ENCODE results near the gene EXOC2.
A peak's percentile ranks its signal among the peaks of the same experiment; 100 is the strongest.

Gene EXOC2

DNA sequence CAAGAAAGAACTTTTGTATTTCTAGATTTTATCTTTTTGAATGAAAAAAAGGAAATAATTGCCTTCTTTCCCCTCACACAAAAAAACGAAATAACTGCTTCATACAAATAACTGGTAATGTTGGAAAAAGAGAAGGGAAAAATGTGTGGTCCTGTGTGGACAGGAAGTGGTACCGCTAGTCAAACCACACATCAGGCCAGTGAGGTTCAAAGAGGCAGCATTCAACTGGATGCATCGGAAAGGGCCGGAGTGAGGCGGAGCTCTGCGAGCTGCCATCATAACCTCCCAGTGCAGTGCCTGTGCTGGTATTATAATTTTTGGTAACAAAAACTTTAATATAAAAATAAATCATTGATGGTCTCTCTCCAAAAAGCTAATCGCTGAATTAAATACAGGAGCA is 190.2 kb downstream of the EXOC2 start:
- peak overlapping the region; percentile 97 for H3K27ac Mint-ChIP-seq
- ATAC-seq: no peak
- no peaks in the 10 kb centered on the region for H3K27me3 Mint-ChIP-seq
- no peak for DNase-seq
- H3K4me3 Mint-ChIP-seq: peak overlapping the region; percentile 88 to 97
- peaks cover 90% of the 10 kb centered on the region for H3K4me1 Mint-ChIP-seq
- no peaks in the 10 kb centered on the region for H3K9me3 Mint-ChIP-seq

DNA sequence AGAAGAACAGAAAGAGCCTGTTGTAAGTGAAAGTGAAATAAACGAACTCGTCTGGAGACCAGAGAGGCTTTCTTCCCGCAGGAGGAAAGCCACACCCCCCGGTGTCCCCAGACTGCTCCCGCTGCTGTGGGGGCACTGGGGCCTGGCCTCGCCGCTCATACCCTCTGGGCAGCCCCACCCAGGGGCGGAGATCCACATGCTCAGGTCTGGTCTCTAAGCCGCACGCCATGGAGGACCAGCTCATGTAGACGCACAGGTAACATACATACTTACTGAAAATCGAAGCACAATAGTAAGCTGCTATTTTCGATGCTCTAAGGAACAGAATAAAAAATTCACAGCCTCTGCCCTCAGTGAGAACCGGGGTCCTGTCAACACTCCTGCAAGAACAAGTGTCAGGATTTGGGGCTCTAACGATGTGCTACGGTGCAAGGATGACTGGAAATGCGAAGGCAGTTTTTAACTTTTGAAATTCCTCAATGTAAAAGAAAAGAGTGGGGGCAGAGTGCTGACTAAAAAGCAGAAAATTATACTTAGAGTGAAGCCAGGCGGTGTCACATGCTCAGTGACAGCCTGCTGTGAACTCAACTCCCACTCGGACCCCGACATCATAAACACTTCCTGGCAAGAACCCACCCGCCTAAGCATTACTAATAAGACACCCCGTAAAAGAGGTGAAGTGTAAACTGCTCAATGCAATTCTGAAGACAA is 190.9 kb downstream of the EXOC2 start:
- Mint-ChIP-seq H3K4me3 (peak overlapping the region; percentile 88 to 97), H3K9me3 (no peaks in the 10 kb centered on the region), H3K27ac (peak overlapping the region; percentile 97), H3K27me3 (no peaks in the 10 kb centered on the region), H3K4me1 (peaks cover 88% of the 10 kb centered on the region)
- peak; percentile 56 for ATAC-seq
- DNase-seq: peak; percentile 53 to 73

DNA sequence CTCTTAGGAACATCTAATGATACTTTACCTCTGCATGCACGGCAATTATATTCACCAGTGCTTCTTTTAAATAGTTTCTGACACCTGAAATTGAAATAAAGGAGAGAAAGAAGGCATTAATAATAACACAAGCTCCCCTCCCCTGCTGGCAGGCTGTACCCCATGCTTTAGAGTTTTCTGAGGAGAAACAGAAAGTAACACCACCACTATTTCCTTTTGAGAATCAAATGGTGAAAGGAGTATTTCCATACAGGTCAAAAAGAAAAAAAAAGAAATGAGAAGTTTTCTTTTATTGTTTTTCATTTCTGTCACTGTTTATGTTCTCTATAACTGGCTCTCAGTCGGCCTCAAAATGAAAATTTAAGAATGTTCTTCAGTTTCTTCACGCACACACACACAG is 193.3 kb downstream of the EXOC2 start:
- Mint-ChIP-seq H3K27me3 (no peaks in the 10 kb centered on the region), H3K9me3 (no peaks in the 10 kb centered on the region), H3K4me1 (peaks cover 88% of the 10 kb centered on the region), H3K27ac (peak overlapping the region; percentile 98), H3K4me3 (peak overlapping the region; percentile 83 to 89)
- DNase-seq (no peak), ATAC-seq (peak; percentile 41)

DNA sequence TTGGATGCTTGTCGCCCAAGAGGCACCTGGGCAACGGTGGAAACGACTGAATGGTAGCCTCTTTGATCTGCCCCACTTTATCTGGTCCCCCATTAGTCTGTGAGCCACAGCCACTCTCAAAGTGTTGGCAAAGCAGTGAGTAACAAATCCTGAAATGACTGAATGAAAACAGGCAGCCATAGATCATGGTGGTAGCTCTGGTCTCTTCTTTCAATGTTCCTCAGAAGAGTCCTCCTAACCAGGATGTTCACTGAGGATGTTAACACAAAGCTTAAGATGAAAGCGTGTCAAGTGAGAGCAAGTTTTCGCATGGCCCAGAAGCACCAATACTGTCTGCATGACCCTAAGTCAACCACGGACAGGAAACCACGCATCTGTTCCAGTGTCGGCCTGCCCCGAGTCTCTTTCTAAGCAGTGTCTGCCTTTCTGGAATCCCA is 194.1 kb downstream of the EXOC2 start:
- Mint-ChIP-seq H3K9me3 (no peaks in the 10 kb centered on the region), H3K27me3 (no peaks in the 10 kb centered on the region), H3K27ac (peak overlapping the region; percentile 98), H3K4me3 (peak overlapping the region; percentile 83 to 89), H3K4me1 (peaks cover 88% of the 10 kb centered on the region)
- peak; percentile 86 for ATAC-seq
- peak; percentile 57 to 83 for DNase-seq

DNA sequence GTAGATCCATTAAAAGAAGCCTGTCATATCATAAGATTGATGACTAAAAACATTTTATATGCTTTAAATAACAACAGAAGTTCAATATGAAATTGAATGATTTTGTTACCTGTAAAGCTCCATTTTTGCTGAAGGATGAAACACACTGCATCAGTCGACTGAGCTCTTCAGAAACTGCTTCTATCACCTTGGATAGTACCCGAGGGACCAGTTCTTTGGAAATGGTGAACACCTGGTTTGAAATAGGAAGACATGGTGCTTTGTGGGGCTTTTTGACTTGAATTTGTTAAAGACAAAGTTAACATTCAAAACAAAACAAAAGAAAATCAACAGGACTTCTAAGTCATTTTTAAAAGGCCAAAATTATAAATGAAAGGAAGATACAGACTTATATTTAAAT is 195.7 kb downstream of the EXOC2 start:
- Mint-ChIP-seq H3K27ac (peak overlapping the region in 1 of 2 donors; percentile 79), H3K4me3 (peak overlapping the region; percentile 70 to 89), H3K4me1 (peaks cover 88% of the 10 kb centered on the region)

DNA sequence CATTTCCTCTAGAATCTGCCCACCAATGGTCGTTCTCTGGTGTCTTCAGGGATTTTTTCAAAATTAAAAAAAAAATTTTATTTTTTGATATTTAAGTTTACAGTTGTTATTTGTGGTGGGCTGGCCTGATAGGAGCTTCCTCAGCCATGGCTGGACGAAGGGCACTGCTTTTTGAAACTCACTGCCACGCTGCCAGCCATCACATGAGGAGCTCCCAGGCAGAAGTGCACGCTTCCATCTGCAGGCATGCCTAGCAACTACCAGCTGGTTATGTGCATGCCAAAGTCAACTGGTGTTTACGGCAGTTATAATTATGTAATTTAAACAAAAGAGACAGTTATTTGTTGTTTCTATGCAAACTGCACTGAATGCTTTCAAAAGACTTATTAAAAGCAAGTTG is 196.3 kb downstream of the EXOC2 start:
- peaks cover 88% of the 10 kb centered on the region for H3K4me1 Mint-ChIP-seq
- peak overlapping the region; percentile 70 to 89 for H3K4me3 Mint-ChIP-seq
- no peak for DNase-seq
- H3K9me3 Mint-ChIP-seq: no peaks in the 10 kb centered on the region
- H3K27ac Mint-ChIP-seq: no peak overlapping the region
- ATAC-seq: no peak
- no peaks in the 10 kb centered on the region for H3K27me3 Mint-ChIP-seq

More for the DNA sequence above, 195.7 kb downstream of the EXOC2 start:
- H3K27me3 Mint-ChIP-seq: no peaks in the 10 kb centered on the region
- no peaks in the 10 kb centered on the region for H3K9me3 Mint-ChIP-seq
- ATAC-seq (no peak), DNase-seq (no peak)

DNA sequence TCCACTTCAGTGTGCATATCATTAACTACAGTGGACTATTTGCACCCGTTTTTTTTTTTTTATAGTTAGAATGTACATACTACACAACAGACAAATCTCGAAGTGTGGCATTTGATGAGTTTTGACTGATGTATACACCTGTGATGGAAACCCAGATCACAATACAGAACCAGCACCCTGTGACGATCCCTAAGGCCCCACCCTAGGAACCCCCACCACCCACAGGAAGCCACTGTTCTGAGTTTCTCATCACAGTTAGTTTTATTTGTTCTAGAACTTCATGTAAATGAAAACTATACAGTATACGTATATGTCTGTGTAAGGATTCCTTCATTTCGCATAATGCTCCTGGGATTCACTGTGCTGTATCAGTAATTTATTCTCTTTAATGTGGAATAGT is 198.5 kb downstream of the EXOC2 start:
- H3K4me3 Mint-ChIP-seq: peak overlapping the region; percentile 50 to 75
- ATAC-seq: no peak

DNA sequence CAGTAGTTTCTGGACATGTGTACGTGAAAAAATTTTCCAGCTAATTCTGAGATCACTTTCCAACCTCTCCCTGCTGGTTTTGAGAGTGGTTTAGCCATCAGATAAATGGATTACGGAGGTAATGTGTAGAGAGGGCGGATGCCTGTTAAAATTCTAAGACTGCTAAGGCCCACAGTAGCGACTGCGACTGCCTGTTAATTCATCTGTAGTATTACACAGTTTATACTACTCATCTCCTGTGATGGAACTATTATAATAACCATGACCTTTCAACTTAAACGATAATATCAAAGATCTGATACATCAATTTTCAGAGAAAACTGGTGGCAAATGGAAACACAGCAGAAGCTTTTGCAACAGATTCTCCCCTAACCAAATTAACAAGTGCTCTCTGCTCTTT is 199.1 kb downstream of the EXOC2 start:
- H3K4me3 Mint-ChIP-seq: peak overlapping the region; percentile 50 to 75
- no peaks in the 10 kb centered on the region for H3K9me3 Mint-ChIP-seq
- H3K27ac Mint-ChIP-seq: peak overlapping the region; percentile 90 to 92
- ATAC-seq (no peak), DNase-seq (no peak)
- peaks cover 98% of the 10 kb centered on the region for H3K4me1 Mint-ChIP-seq
- H3K27me3 Mint-ChIP-seq: no peaks in the 10 kb centered on the region

More for the DNA sequence above, 198.5 kb downstream of the EXOC2 start:
- no peaks in the 10 kb centered on the region for H3K27me3 Mint-ChIP-seq
- H3K4me1 Mint-ChIP-seq: peaks cover 98% of the 10 kb centered on the region
- H3K27ac Mint-ChIP-seq: peak overlapping the region; percentile 82 to 90
- DNase-seq: no peak
- H3K9me3 Mint-ChIP-seq: no peaks in the 10 kb centered on the region

DNA sequence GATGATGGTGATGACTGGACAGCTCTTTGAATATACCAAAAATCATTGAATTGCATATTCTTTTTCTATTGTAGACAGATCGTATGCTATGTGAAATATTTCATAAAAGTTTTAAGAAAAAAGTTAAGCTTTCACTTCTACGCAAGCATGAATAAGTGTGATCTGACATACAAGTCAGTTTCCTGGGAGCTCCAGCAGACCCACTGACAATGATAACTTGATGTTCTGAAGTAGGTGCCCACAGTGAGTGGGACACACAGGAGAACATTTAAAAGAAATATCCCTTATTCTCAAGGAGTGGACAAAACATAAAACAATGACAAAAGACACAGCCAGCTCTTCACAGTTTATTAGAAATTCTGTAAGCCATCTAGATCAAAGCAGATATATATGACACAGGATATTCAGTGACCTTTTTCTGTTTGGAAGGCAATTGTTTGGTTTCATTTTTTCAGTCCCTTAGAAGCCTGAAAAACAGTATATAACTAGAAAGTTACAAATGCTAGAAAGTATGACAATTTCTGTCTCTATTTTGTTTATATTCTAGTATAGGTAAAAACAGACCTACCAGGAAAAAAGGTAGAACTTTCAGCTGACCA is 200.0 kb downstream of the EXOC2 start:
- no peaks in the 10 kb centered on the region for H3K27me3 Mint-ChIP-seq
- peaks cover 98% of the 10 kb centered on the region for H3K4me1 Mint-ChIP-seq
- peak overlapping the region; percentile 50 to 75 for H3K4me3 Mint-ChIP-seq
- ATAC-seq (no peak), DNase-seq (no peak)
- H3K27ac Mint-ChIP-seq: peak overlapping the region; percentile 88 to 90
- no peaks in the 10 kb centered on the region for H3K9me3 Mint-ChIP-seq

DNA sequence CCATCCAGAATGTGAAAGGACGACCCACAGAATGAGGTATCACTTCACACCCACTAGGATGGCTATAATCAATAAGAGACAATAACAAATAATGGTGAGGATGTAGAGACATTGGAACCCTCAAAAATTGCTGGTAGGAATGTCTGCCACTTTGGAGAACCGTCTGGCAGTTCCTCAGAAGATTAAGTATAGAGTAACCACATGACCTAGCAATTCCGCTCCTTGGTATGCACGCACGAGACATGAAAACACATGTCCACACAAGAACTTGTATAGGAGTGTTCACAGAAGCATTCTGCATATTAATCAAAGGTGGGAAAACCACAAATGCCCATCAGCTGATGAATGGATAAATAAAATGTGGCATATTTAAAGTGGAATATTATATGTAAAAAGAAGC is 200.8 kb downstream of the EXOC2 start:
- H3K27me3 Mint-ChIP-seq: no peaks in the 10 kb centered on the region
- ATAC-seq: no peak
- peaks cover 100% of the 10 kb centered on the region for H3K4me1 Mint-ChIP-seq
- no peak for DNase-seq
- peak overlapping the region; percentile 69 to 88 for H3K27ac Mint-ChIP-seq
- H3K4me3 Mint-ChIP-seq: peak overlapping the region; percentile 50 to 75
- H3K9me3 Mint-ChIP-seq: no peaks in the 10 kb centered on the region

DNA sequence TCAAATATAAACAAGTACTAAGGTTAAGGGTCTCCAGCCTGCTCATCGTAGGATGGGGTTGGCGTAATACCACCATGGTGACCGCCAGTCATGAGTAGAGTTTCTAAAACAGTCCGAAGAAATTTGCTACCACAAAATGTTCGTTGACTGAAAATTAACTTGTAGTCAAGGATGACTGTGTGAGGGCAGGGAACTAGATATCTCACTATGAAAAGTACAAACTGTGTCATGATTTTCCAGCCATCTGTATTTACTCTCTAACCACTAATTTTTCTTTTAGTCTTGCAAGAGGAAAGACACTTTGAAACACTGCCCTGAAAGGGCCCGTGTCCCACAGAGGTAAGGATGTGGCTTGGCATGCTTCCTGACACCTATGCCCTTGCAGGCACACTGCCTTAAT is 201.7 kb downstream of the EXOC2 start:
- H3K9me3 Mint-ChIP-seq: no peaks in the 10 kb centered on the region
- peak in 1 of 2 donors; percentile 74 for DNase-seq
- H3K4me1 Mint-ChIP-seq: peaks cover 100% of the 10 kb centered on the region
- peak overlapping the region; percentile 94 to 97 for H3K27ac Mint-ChIP-seq
- peak; percentile 78 for ATAC-seq
- peak overlapping the region; percentile 71 to 80 for H3K4me3 Mint-ChIP-seq
- H3K27me3 Mint-ChIP-seq: no peaks in the 10 kb centered on the region

DNA sequence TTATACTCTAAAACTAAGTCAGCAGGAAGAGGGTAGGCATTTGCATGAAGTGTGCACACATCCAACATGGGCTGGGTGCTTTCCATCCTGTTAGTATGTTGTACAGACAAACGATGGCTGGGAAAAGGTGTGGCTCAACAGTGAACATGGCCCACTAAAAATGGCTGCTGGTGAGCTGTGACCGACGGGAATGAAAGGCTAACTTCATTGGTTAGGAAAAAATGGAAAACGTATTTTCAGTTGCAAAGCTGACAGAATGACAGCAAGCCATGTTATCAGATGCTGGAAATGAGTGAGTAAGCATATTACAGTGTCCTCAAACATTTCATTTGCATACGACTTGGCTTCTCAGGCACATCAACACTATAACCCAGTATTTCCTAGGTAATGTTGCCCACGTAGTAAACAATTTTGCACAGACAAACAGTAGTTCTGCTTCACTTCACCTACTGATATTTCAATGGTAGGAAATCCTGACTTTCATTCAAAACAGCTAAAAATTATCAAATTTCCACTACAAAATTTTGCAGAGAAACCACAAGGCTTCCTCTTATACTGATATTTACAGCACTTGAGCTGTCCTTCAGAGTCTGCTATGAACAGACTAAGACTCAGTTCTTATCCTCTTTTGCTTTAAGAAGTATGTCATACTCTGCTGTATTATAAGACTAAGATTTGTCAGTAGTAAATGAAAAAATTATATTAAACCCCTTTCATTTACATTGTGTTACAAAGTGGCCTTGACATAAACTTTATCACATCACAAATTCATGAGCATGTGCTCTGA is 202.5 kb downstream of the EXOC2 start:
- Mint-ChIP-seq H3K27ac (peak overlapping the region; percentile 94 to 97), H3K4me1 (peaks cover 100% of the 10 kb centered on the region), H3K27me3 (no peaks in the 10 kb centered on the region), H3K9me3 (no peaks in the 10 kb centered on the region), H3K4me3 (peak overlapping the region; percentile 71 to 80)
- DNase-seq (peak in 1 of 2 donors; percentile 45), ATAC-seq (peak; percentile 57)

DNA sequence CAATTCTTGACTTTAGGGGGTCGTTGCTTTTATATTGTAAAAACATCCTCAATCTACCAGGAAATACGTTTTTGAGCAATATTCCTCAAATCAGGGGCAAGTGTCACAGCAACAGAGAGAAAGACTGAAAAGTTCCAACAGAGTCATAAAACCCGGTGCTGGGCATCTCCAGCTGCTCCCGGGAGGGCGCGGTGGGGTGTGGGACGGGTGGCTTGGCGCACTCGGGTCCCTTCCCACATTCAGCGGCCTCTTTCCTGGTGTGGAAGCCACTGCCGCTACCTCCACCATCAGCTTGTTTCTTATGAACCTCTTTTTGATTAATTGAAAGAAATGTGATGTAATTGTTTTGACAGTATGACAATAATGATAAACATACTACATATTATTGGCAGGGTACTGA is 203.2 kb downstream of the EXOC2 start:
- Mint-ChIP-seq H3K27ac (peak overlapping the region; percentile 94 to 97), H3K27me3 (no peaks in the 10 kb centered on the region), H3K4me1 (peaks cover 100% of the 10 kb centered on the region), H3K9me3 (no peaks in the 10 kb centered on the region), H3K4me3 (peak overlapping the region; percentile 71 to 80)
- DNase-seq: no peak
- no peak for ATAC-seq

DNA sequence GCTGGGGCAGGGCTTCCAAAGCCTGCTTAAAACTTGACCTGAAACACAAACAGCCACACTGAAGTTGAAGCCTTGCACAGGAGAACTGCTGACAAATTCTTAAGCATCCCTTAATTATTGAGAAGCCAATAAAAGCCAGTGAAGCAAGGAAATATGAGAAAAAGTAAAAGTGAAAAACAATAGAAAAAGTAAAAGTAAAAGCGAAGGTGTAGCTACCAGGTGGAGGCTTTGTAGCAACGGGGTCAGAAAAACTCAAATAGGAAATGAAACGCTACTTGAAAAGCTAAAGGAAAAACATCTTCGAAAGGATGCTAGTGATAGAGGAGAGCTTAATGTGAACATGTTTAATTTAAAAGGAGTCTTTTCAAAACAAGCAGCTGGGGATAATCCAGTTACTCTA is 203.9 kb downstream of the EXOC2 start:
- H3K27me3 Mint-ChIP-seq: no peaks in the 10 kb centered on the region
- DNase-seq: no peak
- peaks cover 100% of the 10 kb centered on the region for H3K4me1 Mint-ChIP-seq
- peak overlapping the region; percentile 42 to 94 for H3K27ac Mint-ChIP-seq
- H3K4me3 Mint-ChIP-seq: peak overlapping the region; percentile 71 to 80
- no peak for ATAC-seq
- no peaks in the 10 kb centered on the region for H3K9me3 Mint-ChIP-seq

DNA sequence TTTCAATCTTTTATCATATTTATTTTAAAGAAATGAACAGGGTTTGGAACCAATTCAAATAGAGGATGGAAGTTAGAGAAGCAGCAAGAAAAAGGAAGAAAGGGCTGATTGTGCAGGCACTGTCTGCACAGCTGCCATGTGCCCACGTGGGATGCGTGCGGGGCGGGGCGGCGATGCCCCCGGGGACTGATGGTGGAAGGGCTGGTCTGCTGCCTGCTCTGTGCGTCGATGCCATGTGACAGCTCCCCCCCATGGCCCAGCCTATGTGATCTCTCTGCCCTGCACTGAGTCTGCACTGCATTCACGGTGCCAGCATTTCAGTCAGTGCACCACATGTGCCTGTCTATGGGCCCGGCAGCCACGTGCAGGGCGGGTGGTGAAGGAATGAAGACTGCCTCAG is 205.0 kb downstream of the EXOC2 start:
- Mint-ChIP-seq H3K27me3 (no peaks in the 10 kb centered on the region), H3K27ac (peak overlapping the region; percentile 48 to 85), H3K4me1 (peaks cover 100% of the 10 kb centered on the region), H3K4me3 (peak overlapping the region; percentile 70 to 80), H3K9me3 (no peaks in the 10 kb centered on the region)
- ATAC-seq (no peak), DNase-seq (peak in 1 of 2 donors; percentile 44)

Measured in stimulated activated naive CD8-positive, alpha-beta T cell treated with anti-CD3 and anti-CD28 coated beads, Interleukin-15, amount 100 ng/mL, for 72 hours (primary cell).